GM23248 (cell line): Measurements from ENCODE around the gene TEPSIN.

ENCODE experiments used
- EZH2 ChIP-seq: fragments of 200-600 bp; sonication (generic); IDR thresholded peaks from 2 replicates; pipeline ENCODE4 v1.6.1; 2018; ENCODE audit warnings: antibody characterized with exemption, mild to moderate bottlenecking; ENCODE audit not compliant: insufficient read depth, poor library complexity, severe bottlenecking
- EZH2phosphoT487 ChIP-seq: fragments of 200-600 bp; sonication (generic); IDR thresholded peaks from 2 replicates; pipeline ENCODE4 v1.6.1; 2018; ENCODE audit warnings: antibody characterized with exemption, moderate library complexity, mild to moderate bottlenecking, low read depth; ENCODE audit not compliant: insufficient read depth

DNA sequence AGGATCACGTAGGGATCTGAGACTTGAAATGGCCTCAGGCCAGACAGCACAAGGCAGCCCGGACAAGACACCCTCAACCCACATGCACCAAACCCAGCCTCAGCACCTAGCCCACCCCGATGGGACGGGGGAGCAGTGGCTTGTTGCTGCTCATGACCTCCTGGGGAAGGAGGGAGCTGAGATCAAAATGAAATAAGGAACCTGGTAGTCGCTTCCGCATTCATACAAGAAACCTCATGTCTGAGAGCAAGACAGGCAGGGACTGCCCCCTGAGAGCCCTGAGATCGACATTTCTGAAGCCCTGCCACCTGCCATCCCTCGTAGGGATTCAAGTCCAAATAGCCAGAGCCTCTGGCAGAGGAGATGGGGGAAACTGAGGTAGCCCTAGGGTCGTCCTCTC is 10.4 kb downstream of the TEPSIN start:
- TF ChIP-seq EZH2 (no peak), EZH2phosphoT487 (no peak)
